Stimulated activated CD4-positive, alpha-beta T cell treated with anti-CD3 and anti-CD28 coated beads, TNF-alpha, amount 100 ng/mL, for 4 hours (primary cell): Measurements from ENCODE around the gene HLA-B.
"Not testable (repeated sequence)": the region's sequence is repeated elsewhere in the genome, so short reads cannot be mapped to it uniquely, and the experiment has no call there.

ENCODE experiments used
- DNase-seq, 3 experiments: peaks; one replicate each; pipeline ENCODE4 v3.0.0-alpha.2; 2020; ENCODE audit warnings: low read depth in 3 of 3

Gene HLA-B

GRCh38 chr6:31385041-31385440 lies 28.1 kb upstream of the HLA-B start:
- DNase-seq, result no peak

DNA sequence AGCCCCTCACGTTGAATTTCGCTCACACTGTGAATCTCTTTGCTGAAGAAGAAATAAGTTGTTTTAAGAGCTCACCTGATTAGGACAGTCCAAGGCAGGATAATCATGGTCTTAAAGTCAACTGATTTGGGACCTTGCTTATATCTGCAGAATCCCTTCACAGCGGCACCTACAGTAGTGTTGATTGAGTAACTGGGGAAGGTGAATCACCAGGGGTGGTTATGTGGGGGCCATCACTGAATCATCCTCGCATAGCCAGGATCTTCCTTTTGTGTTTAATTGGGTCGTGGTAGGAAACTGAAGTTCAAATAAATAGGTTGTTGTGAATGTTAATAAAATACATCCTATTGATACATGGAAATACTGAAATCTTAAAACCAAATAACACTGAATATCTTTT lies 26.2 kb upstream of the HLA-B start:
- DNase-seq, result no peak

- no peak for DNase-seq
Measured at GRCh38 chr6:31381666-31382065, 24.7 kb upstream of the HLA-B start.

DNA sequence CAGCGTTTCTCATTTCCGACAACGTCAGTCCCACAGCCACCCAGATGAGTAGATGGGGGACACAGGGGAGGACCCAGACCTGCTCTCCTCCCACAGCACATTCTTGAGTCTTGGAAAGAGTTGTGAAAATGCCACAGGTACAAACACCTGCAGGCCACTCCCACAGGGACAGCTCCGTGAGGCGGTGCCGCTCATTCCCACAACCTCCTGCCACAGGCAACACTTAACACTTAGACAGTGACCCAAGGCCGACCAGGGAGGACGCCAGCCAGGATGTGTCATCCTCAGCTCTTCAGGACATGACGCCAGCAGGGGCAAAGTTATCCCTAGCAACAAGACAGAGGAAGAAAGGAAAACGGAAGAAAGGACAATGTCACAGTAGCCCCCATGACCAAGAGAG lies 22.9 kb upstream of the HLA-B start:
- DNase-seq, result no peak

GRCh38 chr6:31378721-31379103 lies 21.7 kb upstream of the HLA-B start:
- no peak for DNase-seq

DNA sequence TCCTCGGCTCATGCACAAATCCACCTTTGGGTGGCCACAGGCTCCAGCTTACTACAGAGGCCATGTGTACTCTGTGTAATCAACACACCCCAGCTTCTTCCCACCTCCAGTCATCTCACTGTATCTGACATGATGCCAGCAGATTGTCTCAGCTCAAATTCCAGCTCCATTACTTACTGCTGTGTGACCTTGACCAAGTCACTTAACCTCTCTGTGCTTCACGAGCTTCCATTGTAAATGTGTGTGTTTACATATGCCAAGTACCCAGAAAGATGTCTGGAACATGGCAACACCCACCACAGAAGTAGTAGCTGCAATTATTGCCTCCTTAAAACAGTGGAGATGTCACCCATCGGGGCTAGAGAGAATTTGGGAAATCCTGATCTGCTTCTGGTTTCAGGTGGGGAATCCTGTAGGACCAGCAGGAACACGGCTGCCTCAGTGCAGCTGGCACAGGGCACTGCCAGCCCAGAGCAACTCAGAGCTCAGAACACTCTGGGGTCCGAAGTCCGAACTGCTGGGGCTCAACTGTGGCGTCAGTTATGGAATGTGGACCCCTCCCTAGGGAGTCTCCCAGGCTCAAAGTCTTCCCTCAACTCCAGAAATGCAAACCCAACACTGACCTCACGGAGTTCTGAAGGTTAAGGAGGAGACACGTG lies 21.2 kb upstream of the HLA-B start:
- no peak for DNase-seq

DNA sequence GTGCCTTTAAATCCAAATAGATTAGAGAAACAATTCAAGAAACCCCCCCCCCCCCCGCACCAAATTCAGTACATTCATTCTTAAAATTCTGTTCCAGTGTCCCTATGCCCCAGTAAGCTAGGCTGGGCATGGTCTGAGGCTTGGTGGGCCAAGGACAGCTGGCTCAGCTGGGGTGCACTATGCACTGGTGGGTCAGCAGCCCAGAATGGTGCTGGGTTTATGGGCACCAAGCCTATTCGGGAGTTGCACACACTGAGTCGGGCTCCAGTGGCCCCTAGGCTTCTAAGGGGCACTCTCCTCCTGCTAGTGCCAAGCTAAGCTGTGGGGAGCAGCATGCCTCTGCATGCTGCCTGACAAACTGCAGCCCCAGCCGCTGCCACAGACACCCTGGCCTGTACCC lies 20.1 kb upstream of the HLA-B start:
- no peak for DNase-seq

GRCh38 chr6:31375699-31376098 lies 18.7 kb upstream of the HLA-B start:
- DNase-seq, result no peak

DNA sequence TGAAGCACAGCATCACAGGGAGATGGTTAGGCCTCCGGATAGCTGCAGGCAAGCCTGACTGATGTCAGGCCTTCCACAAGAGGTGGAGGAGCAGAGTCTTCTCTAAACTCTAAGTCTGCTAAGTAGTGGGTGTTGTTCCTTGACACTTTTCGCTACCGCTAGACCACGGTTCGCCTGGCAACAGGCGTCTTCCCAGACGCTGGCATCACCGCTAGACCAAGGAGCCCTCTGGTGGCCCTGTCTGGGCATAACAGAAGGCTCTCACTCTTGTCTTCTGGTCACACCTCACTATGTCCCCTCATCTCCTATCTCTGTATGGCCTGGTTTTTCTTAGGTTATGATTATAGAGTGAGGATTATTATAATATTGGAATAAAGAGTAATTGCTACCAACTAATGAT lies 17.1 kb upstream of the HLA-B start:
- not testable (repeated sequence) for DNase-seq

DNA sequence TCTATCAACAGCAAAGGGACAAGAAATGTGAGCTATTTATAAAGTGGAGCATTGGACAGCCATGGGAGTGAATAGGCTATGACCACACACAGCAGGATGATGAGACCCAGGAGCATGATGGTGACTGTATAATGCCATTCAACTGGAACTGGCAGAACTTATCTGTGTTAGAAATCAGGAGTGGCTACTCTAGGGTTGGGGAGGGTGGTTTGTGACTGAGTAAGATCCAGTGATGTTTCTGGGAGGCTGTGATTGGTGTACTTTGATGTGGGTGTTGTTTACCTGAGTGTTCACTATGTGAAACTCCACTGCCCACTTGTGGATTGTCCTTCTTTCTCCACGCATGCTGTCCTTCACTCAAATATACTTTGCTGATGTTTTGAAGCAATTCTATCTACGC lies 11.5 kb upstream of the HLA-B start:
- no peak for DNase-seq

DNA sequence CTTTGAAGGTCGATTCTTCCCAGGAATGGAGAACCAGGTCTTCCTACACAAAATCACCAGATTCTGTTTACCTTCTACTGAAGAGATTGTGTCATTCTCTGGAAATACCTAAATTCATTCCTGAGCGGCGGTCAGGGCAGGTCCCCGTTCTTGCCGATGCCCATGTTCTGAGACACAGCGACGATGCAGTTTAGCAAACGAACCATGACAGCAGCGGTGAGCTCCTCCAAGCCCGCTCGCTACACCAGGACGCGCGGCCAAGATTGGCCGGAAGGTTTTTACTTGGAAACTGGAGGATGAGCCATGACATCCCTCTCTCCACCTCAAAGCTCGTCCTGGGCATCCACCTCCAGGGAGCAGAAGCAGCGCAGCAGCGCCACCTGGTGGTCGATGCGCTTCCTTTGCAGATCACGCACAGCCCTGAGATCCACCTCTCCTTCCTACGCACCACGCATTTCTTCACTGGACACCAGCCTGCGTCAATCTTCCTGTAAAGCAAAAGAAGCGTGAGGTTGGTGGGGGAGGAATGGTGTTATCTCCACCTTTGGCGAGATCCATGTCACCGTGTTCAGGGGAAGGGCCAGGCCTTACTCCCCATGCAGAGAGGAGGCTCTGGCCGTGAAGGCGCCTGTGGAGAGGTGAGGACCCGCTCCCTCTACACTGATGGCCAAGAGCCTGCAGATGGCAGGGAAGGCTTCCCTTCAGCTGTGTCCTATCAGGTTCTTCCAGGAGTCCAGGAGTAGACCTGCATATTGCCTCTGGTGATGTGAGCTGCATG lies 9.9 kb upstream of the HLA-B start:
- peak; percentile 75 to 89 (median 85) for DNase-seq

GRCh38 chr6:31365864-31366263 lies 8.9 kb upstream of the HLA-B start:
- no peak for DNase-seq

- no peak for DNase-seq
Measured at GRCh38 chr6:31363811-31364210, 6.8 kb upstream of the HLA-B start.

DNA sequence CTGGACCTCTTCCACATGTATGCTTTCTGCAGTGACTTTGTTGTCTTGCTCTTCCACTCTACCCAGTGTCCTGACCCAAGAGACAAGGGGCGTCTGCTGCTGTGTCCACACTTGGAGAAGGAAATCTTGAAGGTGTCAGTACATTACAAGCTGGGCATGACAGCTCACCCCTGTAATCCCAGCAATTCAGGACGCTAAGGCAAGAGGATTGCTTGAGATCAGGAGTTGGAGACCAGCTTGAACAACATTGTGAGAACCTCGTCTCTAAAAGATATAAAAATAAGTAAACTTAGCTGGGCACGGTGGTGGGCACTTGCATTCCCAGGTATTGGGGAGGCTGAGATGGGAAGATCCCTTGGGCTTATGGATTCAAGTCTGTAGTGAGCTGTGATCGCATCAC lies 5.8 kb upstream of the HLA-B start:
- DNase-seq, result no peak

DNA sequence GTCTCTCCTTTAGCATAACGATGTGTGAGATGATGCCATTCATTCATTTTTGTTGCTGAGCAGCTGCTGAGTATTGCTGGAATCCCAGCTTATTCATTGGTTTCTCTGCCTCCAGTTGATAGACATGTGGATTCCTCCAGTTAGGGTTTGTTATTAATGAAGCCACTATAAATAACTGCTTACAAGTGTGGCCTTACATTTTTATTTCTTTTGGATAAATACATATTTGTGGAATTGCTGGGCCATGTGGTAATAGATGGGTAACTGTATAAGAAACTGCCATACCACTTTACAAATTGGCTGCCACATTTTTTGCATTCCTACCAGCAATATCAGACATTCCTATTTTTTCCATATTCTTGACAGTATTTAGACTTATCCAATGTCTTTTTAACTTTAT lies 2.6 kb upstream of the HLA-B start:
- DNase-seq, result no peak

DNA sequence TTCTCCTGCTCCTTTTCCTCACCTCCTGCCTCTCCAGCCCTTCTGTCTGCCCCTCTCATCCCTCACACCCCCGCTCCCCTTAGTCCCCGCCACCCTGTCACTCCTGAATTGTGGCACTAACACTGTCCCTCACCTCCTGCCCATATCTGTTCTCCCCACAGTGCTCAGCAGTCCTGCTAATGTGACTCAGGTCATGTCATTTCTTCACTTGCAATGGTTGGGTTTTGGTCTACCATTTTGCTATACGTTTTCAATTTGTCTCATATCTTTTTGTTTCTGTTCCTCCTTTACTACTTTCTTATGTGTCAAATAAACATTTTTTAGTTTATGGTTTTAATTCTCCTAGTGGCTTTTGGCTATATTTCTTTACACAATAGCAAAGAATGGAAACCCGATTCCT lies 1.3 kb upstream of the HLA-B start:
- no peak for DNase-seq

- DNase-seq, result no peak
Measured at GRCh38 chr6:31357886-31358285, 907 bp upstream of the HLA-B start.

- DNase-seq, result no peak
Measured at GRCh38 chr6:31356216-31356945, 598 bp downstream of the HLA-B start.

DNA sequence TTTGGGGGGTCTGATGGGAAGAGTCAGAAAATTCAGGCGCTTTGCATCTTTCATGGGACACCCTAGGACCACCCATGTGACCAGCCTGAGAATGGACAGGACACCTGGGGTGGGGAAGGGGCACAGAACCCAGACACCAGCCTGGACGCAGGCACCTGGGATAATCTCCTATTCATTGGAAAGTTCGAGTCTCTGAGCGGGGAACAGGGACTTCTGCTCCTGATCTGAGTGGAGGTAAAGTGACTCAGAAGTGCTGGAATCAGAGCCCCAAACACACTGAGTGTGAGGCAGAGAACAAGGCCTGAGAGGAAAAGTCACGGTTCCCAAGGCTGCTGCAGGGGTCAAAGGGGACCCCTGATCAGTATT lies 1.4 kb downstream of the HLA-B start:
- DNase-seq, result no peak

GRCh38 chr6:31354864-31355582 lies 2.0 kb downstream of the HLA-B start:
- no peak for DNase-seq

- DNase-seq, result no peak
Measured at GRCh38 chr6:31354158-31354863, 2.7 kb downstream of the HLA-B start.
